Glutamatergic neuron (in vitro differentiated cells): ENCODE data around the gene GFM1. TPM values are rescaled to one million over a fixed set of nuclear protein-coding genes. Genes with fewer than 3 reads are reported as not detected.

ENCODE experiments used
- DNase-seq: peaks from one replicate; pipeline ENCODE4 v3.0.0; 2022
- H3K27ac Mint-ChIP-seq: one replicate; pipeline ENCODE4 v1.8.0; 2020; ENCODE audit warnings: mild to moderate bottlenecking, mixed read lengths, inconsistent platforms; ENCODE audit not compliant: unreplicated experiment
- H3K27me3 Mint-ChIP-seq: one replicate; pipeline ENCODE4 v1.8.0; 2020; ENCODE audit warnings: mild to moderate bottlenecking, moderate library complexity, mixed read lengths, inconsistent platforms; ENCODE audit not compliant: unreplicated experiment
- H3K36me3 Mint-ChIP-seq: one replicate; pipeline ENCODE4 v1.8.0; 2020; ENCODE audit warnings: mild to moderate bottlenecking, mixed read lengths, inconsistent platforms; ENCODE audit not compliant: unreplicated experiment
- H3K4me1 Mint-ChIP-seq: one replicate; pipeline ENCODE4 v1.8.0; 2020; ENCODE audit warnings: mild to moderate bottlenecking, low read depth, mixed read lengths, inconsistent platforms; ENCODE audit not compliant: unreplicated experiment
- H3K4me3 Mint-ChIP-seq: one replicate; pipeline ENCODE4 v1.8.0; 2020; ENCODE audit warnings: mild to moderate bottlenecking, mixed read lengths, inconsistent platforms; ENCODE audit not compliant: unreplicated experiment
- H3K9me3 Mint-ChIP-seq: one replicate; pipeline ENCODE4 v1.8.0; 2020; ENCODE audit warnings: mild to moderate bottlenecking, moderate library complexity, mixed read lengths, inconsistent platforms; ENCODE audit not compliant: unreplicated experiment
- CTCF ChIP-seq: fragments of 200-600 bp; sonication (generic); IDR thresholded peaks from one replicate; pipeline ENCODE4 v1.5.0; 2021; ENCODE audit not compliant: partially characterized antibody, unreplicated experiment
- total RNA-seq: library from RNA; stranded (reverse); fragmentation: NEBNext Ultra II Directional; extraction: Animal tissue kit (Norgen Biotek cat#: 25700); gene quantifications from one replicate; pipeline ENCODE4 v1.2.1, GENCODE V29; 2021; ENCODE audit not compliant: unreplicated experiment

The GFM1 gene
- total RNA-seq, 1 donor from 2014 or later: 61.4 TPM

GRCh38 chr3:158701420-158702065 lies 57.2 kb downstream of the GFM1 start:
- no peaks in the 10 kb centered on the region for H3K4me1 Mint-ChIP-seq
- TF ChIP-seq CTCF: no peak
- H3K27me3 Mint-ChIP-seq: peaks cover 5% of the 10 kb centered on the region
- no peak overlapping the region for H3K27ac Mint-ChIP-seq
- H3K36me3 Mint-ChIP-seq: no peaks in the 10 kb centered on the region
- no peak overlapping the region for H3K4me3 Mint-ChIP-seq
- no peak for DNase-seq
- peaks cover 1% of the 10 kb centered on the region for H3K9me3 Mint-ChIP-seq

- H3K9me3 Mint-ChIP-seq: peaks cover 1% of the 10 kb centered on the region
- no peak overlapping the region for H3K4me3 Mint-ChIP-seq
- no peak for DNase-seq
- no peak overlapping the region for H3K27ac Mint-ChIP-seq
- no peak for TF ChIP-seq CTCF
- peaks cover 4% of the 10 kb centered on the region for H3K27me3 Mint-ChIP-seq
- H3K4me1 Mint-ChIP-seq: no peaks in the 10 kb centered on the region
- no peaks in the 10 kb centered on the region for H3K36me3 Mint-ChIP-seq
These were observed 58.6 kb downstream of the GFM1 start for GRCh38 chr3:158702815-158703481.

GRCh38 chr3:158703566-158703965 lies 59.2 kb downstream of the GFM1 start:
- Mint-ChIP-seq H3K27me3 (peaks cover 4% of the 10 kb centered on the region), H3K27ac (no peak overlapping the region), H3K4me1 (no peaks in the 10 kb centered on the region), H3K9me3 (peaks cover 1% of the 10 kb centered on the region), H3K36me3 (no peaks in the 10 kb centered on the region), H3K4me3 (no peak overlapping the region)
- no peak for TF ChIP-seq CTCF
- DNase-seq: no peak

GRCh38 chr3:158709666-158710083 lies 65.3 kb downstream of the GFM1 start:
- Mint-ChIP-seq H3K36me3 (no peaks in the 10 kb centered on the region), H3K9me3 (peaks cover 5% of the 10 kb centered on the region), H3K27ac (no peak overlapping the region), H3K4me3 (no peak overlapping the region), H3K27me3 (peaks cover 4% of the 10 kb centered on the region), H3K4me1 (no peaks in the 10 kb centered on the region)
- TF ChIP-seq CTCF: no peak
- no peak for DNase-seq

- H3K4me1 Mint-ChIP-seq: no peaks in the 10 kb centered on the region
- no peak for DNase-seq
- TF ChIP-seq CTCF: no peak
- H3K27me3 Mint-ChIP-seq: peaks cover 4% of the 10 kb centered on the region
- no peak overlapping the region for H3K4me3 Mint-ChIP-seq
- no peaks in the 10 kb centered on the region for H3K36me3 Mint-ChIP-seq
- no peak overlapping the region for H3K27ac Mint-ChIP-seq
- peaks cover 5% of the 10 kb centered on the region for H3K9me3 Mint-ChIP-seq
These were observed 66.3 kb downstream of the GFM1 start for GRCh38 chr3:158710601-158711000.
